Fibroblast of lung (primary cell): ENCODE measurements around the gene SMKR1. TPM values are rescaled to one million over a fixed set of nuclear protein-coding genes. Genes with fewer than 3 reads are reported as not detected.
A peak's percentile ranks its signal among the peaks of the same experiment; 100 is the strongest.

Experiments
- DNase-seq, 2 donors: peaks; one replicate each; pipeline versions ENCODE4 v3.0.0 to v3.0.0-alpha.2; 2010; ENCODE audit warnings: low read depth in 2 of 2
- H2AFZ ChIP-seq: 2 replicates; pipeline ENCODE4 v1.5.1; 2012; ENCODE audit warnings: low read length, control low read depth, inconsistent platforms
- H3K27ac ChIP-seq: 2 replicates; pipeline ENCODE4 v1.5.1; 2011; ENCODE audit warnings: low read length, control low read depth; ENCODE audit not compliant: insufficient read depth
- H3K27me3 ChIP-seq: 2 replicates; pipeline ENCODE4 v1.5.1; 2011; ENCODE audit warnings: mild to moderate bottlenecking, low read length; ENCODE audit not compliant: control insufficient read depth, insufficient read depth
- H3K36me3 ChIP-seq: 2 replicates; pipeline ENCODE4 v1.5.1; 2011; ENCODE audit warnings: low read length; ENCODE audit not compliant: control insufficient read depth, insufficient read depth
- H3K4me1 ChIP-seq: 2 replicates; pipeline ENCODE4 v1.5.1; 2011; ENCODE audit warnings: low read length; ENCODE audit not compliant: control insufficient read depth, insufficient read depth; ENCODE audit errors: extremely low read depth
- H3K4me2 ChIP-seq: 2 replicates; pipeline ENCODE4 v1.5.1; 2011; ENCODE audit warnings: low read length, control low read depth; ENCODE audit not compliant: insufficient read depth; ENCODE audit errors: extremely low read depth
- H3K4me3 ChIP-seq, 4 experiments: fragments of 200-600 bp in 1 of 4; sonication (generic) in 1 of 4; replicated peaks in 1 of 4; 2 replicates each; pipeline ENCODE4 v1.5.1; 2011 to 2016; ENCODE audit warnings: low read length in 4 of 4, low read depth in 3 of 4, mild to moderate bottlenecking in 3 of 4, control low read depth in 2 of 4, inconsistent platforms in 1 of 4, mixed read lengths in 1 of 4; ENCODE audit not compliant: insufficient read depth in 1 of 4; ENCODE audit errors: control extremely low read depth in 1 of 4
- H3K79me2 ChIP-seq: 2 replicates; pipeline ENCODE4 v1.5.1; 2012; ENCODE audit warnings: mild to moderate bottlenecking, low read length, inconsistent platforms; ENCODE audit not compliant: control insufficient read depth, insufficient read depth
- H3K9ac ChIP-seq: 2 replicates; pipeline ENCODE4 v1.5.1; 2011; ENCODE audit warnings: mild to moderate bottlenecking, low read length, control low read depth; ENCODE audit not compliant: insufficient read depth
- H3K9me3 ChIP-seq: 2 replicates; pipeline ENCODE4 v1.5.1; 2012; ENCODE audit warnings: low read depth, low read length; ENCODE audit not compliant: control insufficient read depth, insufficient read depth
- H4K20me1 ChIP-seq: 2 replicates; pipeline ENCODE4 v1.5.1; 2011; ENCODE audit warnings: low read length; ENCODE audit not compliant: control insufficient read depth, insufficient read depth; ENCODE audit errors: extremely low read depth
- CTCF ChIP-seq, 2 donors: IDR thresholded peaks in 1 of 2; conservative IDR thresholded peaks in 1 of 2; 1 replicate in 1 of 2; 2 replicates in 1 of 2; pipeline ENCODE4 v1.5.1; 2011 to 2012; ENCODE audit warnings: low read length in 2 of 2, control low read depth in 1 of 2, inconsistent platforms in 1 of 2, low read depth in 1 of 2, mild to moderate bottlenecking in 1 of 2
- EZH2 ChIP-seq: IDR thresholded peaks from 2 replicates; pipeline ENCODE4 v1.5.1; 2012; ENCODE audit warnings: low read length, control low read depth, mild to moderate bottlenecking; ENCODE audit errors: missing control alignments
- polyA plus RNA-seq, 2 donors: library from polyadenylated mRNA; depleted of rRNA in 1 of 2; stranded (reverse) in 1 of 2; unstranded in 1 of 2; fragments of >200 nt; gene quantifications; 2 replicates each; pipeline ENCODE4 v1.2.1, GENCODE V29; 2011 to 2012; ENCODE audit warnings: missing spikeins in 1 of 2
- total RNA-seq: library from RNA; depleted of rRNA; stranded (reverse); fragments of >200 nt; gene quantifications from 2 replicates; pipeline ENCODE4 v1.2.1, GENCODE V29; 2014

The SMKR1 gene
- total and polyA plus RNA-seq, 2 donors (not counting 1 experiment from before 2014, with no cell fraction given) = 0.49 to 3.5 TPM

GRCh38 chr7:129553899-129554461 is 51.6 kb downstream of the SMKR1 start:
- Histone ChIP-seq H3K4me2 (peak overlapping the region; percentile 58), H3K79me2 (no peaks in the 10 kb centered on the region), H3K27ac (no peak overlapping the region), H3K4me1 (no peaks in the 10 kb centered on the region), H3K9ac (no peak overlapping the region), H4K20me1 (no peaks in the 10 kb centered on the region), H2AFZ (peak overlapping the region; percentile 69), H3K36me3 (no peaks in the 10 kb centered on the region), H3K27me3 (no peaks in the 10 kb centered on the region), H3K9me3 (no peaks in the 10 kb centered on the region), H3K4me3 (peak overlapping the region in 1 of 4 experiments; percentile 24)
- peak; percentile 43 to 59 for DNase-seq
- TF ChIP-seq EZH2 = no peak
- no peak for TF ChIP-seq CTCF (conservative IDR thresholded peaks at IDR 0.05 in 1 of 2, IDR thresholded peaks at IDR 0.05 in 1 of 2; ENCODE audit: low read depth in 1 of 2, low read length in 2 of 2)

- H2AFZ ChIP-seq = peak overlapping the region; percentile 23
- no peak overlapping the region for H3K27ac ChIP-seq
These were observed 54.3 kb downstream of the SMKR1 start for GRCh38 chr7:129556607-129557133.

More at GRCh38 chr7:129556607-129557133, 54.3 kb downstream of the SMKR1 start:
- Histone ChIP-seq H4K20me1 (no peaks in the 10 kb centered on the region), H3K4me2 (no peak overlapping the region), H3K36me3 (no peaks in the 10 kb centered on the region), H3K79me2 (no peaks in the 10 kb centered on the region), H3K27me3 (no peaks in the 10 kb centered on the region), H3K4me1 (no peaks in the 10 kb centered on the region), H3K9ac (no peak overlapping the region), H3K9me3 (no peaks in the 10 kb centered on the region), H3K4me3 (no peak overlapping the region)
- no peak for DNase-seq
- TF ChIP-seq EZH2 = no peak
- TF ChIP-seq CTCF (conservative IDR thresholded peaks at IDR 0.05 in 1 of 2, IDR thresholded peaks at IDR 0.05 in 1 of 2; ENCODE audit: low read depth in 1 of 2, low read length in 2 of 2) = no peak
